ENCODE measurements around the gene ATP6V0B.

Gene ATP6V0B

GRCh38 chr1:43946236-43947060, 28.3 kb upstream of the ATP6V0B start, which contains the start of gene IPO13:
TSS of gene IPO13 (plus strand) at chr1:43946950. CDS start at chr1:43947601, 651 bp downstream.
- DNase-seq (ENCODE audit: low read depth in 3 of 3): peak; percentile 88 to 96 (median 91)

GRCh38 chr1:43947061-43947873, 27.5 kb upstream of the ATP6V0B start:
- DNase-seq (ENCODE audit: low read depth in 3 of 3): no peak

GRCh38 chr1:43947874-43948437, 26.8 kb upstream of the ATP6V0B start:
- DNase-seq (ENCODE audit: low read depth in 3 of 3): no peak

GRCh38 chr1:43949678-43950077, 25.1 kb upstream of the ATP6V0B start:
- no peak for DNase-seq (ENCODE audit: low read depth in 3 of 3)

- no peak for DNase-seq (ENCODE audit: low read depth in 3 of 3)
Observed at GRCh38 chr1:43951021-43951985, 23.5 kb upstream of the ATP6V0B start.

- no peak for DNase-seq (ENCODE audit: low read depth in 3 of 3)
Observed at GRCh38 chr1:43952731-43953346, 21.9 kb upstream of the ATP6V0B start.

GRCh38 chr1:43953361-43953760, 21.4 kb upstream of the ATP6V0B start:
- DNase-seq (ENCODE audit: low read depth in 3 of 3): no peak

- DNase-seq (ENCODE audit: low read depth in 3 of 3): no peak
Observed at GRCh38 chr1:43954036-43954435, 20.7 kb upstream of the ATP6V0B start.

GRCh38 chr1:43956234-43956633, 18.5 kb upstream of the ATP6V0B start:
- DNase-seq (ENCODE audit: low read depth in 3 of 3): no peak

- no peak for DNase-seq (ENCODE audit: low read depth in 3 of 3)
Observed at GRCh38 chr1:43957407-43958040, 17.2 kb upstream of the ATP6V0B start.

- DNase-seq (ENCODE audit: low read depth in 3 of 3): no peak
Observed at GRCh38 chr1:43958351-43959255, 16.2 kb upstream of the ATP6V0B start.

- DNase-seq (ENCODE audit: low read depth in 3 of 3): no peak
Observed at GRCh38 chr1:43960798-43961197, 14.0 kb upstream of the ATP6V0B start.

GRCh38 chr1:43961692-43962091, 13.1 kb upstream of the ATP6V0B start:
- DNase-seq (ENCODE audit: low read depth in 3 of 3): no peak

- no peak for DNase-seq (ENCODE audit: low read depth in 3 of 3)
Observed at GRCh38 chr1:43962324-43962723, 12.4 kb upstream of the ATP6V0B start.

GRCh38 chr1:43963006-43963405, 11.8 kb upstream of the ATP6V0B start:
- no peak for DNase-seq (ENCODE audit: low read depth in 3 of 3)

GRCh38 chr1:43963890-43964289, 10.9 kb upstream of the ATP6V0B start:
- no peak for DNase-seq (ENCODE audit: low read depth in 3 of 3)

GRCh38 chr1:43965316-43965715, 9.4 kb upstream of the ATP6V0B start:
- no peak for DNase-seq (ENCODE audit: low read depth in 3 of 3)

GRCh38 chr1:43968348-43968948, 6.3 kb upstream of the ATP6V0B start:
- DNase-seq (ENCODE audit: low read depth in 3 of 3): no peak

- no peak for DNase-seq (ENCODE audit: low read depth in 3 of 3)
Observed at GRCh38 chr1:43969416-43969745, 5.4 kb upstream of the ATP6V0B start.

Data from stimulated activated CD4-positive, alpha-beta T cell treated with anti-CD3 and anti-CD28 coated beads, TNF-alpha, amount 100 ng/mL, for 4 hours (primary cell).